HuH-7 (cell line): ENCODE measurements around the gene ATG3.
"Not testable (repeated sequence)": the region's sequence is repeated elsewhere in the genome, so short reads cannot be mapped to it uniquely, and the experiment has no call there.

Experiments
- DNase-seq: peaks from one replicate; pipeline ENCODE4 v3.0.0; 2011; ENCODE audit warnings: low spot score

The ATG3 gene

GRCh38 chr3:112561734-112562529 is at the start of gene ATG3, which contains the start of gene SLC35A5:
Gene ATG3, minus strand, starts transcription at chr3:112561962. Its CDS starts 434 bp downstream, at chr3:112561528.
Gene SLC35A5, plus strand, starts transcription at chr3:112562045. Its CDS starts 1,359 bp downstream, at chr3:112563404.
- DNase-seq: peak; percentile 95

- DNase-seq: no peak
These were observed 48.4 kb upstream of the ATG3 start for GRCh38 chr3:112610121-112610520.

- no peak for DNase-seq
These were observed 46.1 kb upstream of the ATG3 start for GRCh38 chr3:112607863-112608262.

- no peak for DNase-seq
These were observed 44.3 kb upstream of the ATG3 start for GRCh38 chr3:112606098-112606497.

- no peak for DNase-seq
These were observed 43.5 kb upstream of the ATG3 start for GRCh38 chr3:112605285-112605684.

- DNase-seq: no peak
These were observed 42.8 kb upstream of the ATG3 start for GRCh38 chr3:112604536-112604935.

- no peak for DNase-seq
These were observed 40.6 kb upstream of the ATG3 start for GRCh38 chr3:112602217-112602838.

GRCh38 chr3:112598731-112599130 is 37.0 kb upstream of the ATG3 start:
- DNase-seq: no peak

GRCh38 chr3:112597945-112598344 is 36.2 kb upstream of the ATG3 start:
- no peak for DNase-seq

GRCh38 chr3:112594856-112595255 is 33.1 kb upstream of the ATG3 start:
- DNase-seq: no peak

GRCh38 chr3:112593258-112593657 is 31.5 kb upstream of the ATG3 start:
- DNase-seq: no peak

GRCh38 chr3:112587336-112587735 is 25.6 kb upstream of the ATG3 start:
- DNase-seq: no peak

- DNase-seq: no peak
These were observed 24.0 kb upstream of the ATG3 start for GRCh38 chr3:112585782-112586181.

- no peak for DNase-seq
These were observed 21.3 kb upstream of the ATG3 start for GRCh38 chr3:112583105-112583504.

GRCh38 chr3:112582244-112582874 is 20.6 kb upstream of the ATG3 start:
- DNase-seq: no peak

- no peak for DNase-seq
These were observed 17.9 kb upstream of the ATG3 start for GRCh38 chr3:112579697-112580096.

- no peak for DNase-seq
These were observed 17.5 kb upstream of the ATG3 start for GRCh38 chr3:112579232-112579631.

GRCh38 chr3:112572701-112573100 is 10.9 kb upstream of the ATG3 start:
- no peak for DNase-seq

- DNase-seq: no peak
These were observed 7.5 kb upstream of the ATG3 start for GRCh38 chr3:112569265-112569664.

- DNase-seq: no peak
These were observed 6.9 kb upstream of the ATG3 start for GRCh38 chr3:112568642-112569041.

- DNase-seq: no peak
These were observed 3.2 kb upstream of the ATG3 start for GRCh38 chr3:112564940-112565305.

GRCh38 chr3:112564247-112564939 is 2.6 kb upstream of the ATG3 start:
- DNase-seq: not testable (repeated sequence)

- peak; percentile 56 for DNase-seq
These were observed 353 bp downstream of the ATG3 start for GRCh38 chr3:112561484-112561733.
